ENCODE measurements around the gene ERBIN. TPM values are rescaled to one million over a fixed set of nuclear protein-coding genes. Genes with fewer than 3 reads are reported as not detected.

The ERBIN gene
- total and polyA plus RNA-seq, 10 of the 15 experiments (the other 5 are each of a cell fraction or from before 2014, with no cell fraction given), result 9.5 to 91.1 (median 49.4) TPM

GRCh38 chr5:66118304-66118703 is 191.9 kb downstream of the ERBIN start (continued):
- TF ChIP-seq CTCF (IDR thresholded peaks at IDR 0.05 in 2 of 3, conservative IDR thresholded peaks at IDR 0.05 in 1 of 3; ENCODE audit: control insufficient read depth in 2 of 3, extremely low read depth in 1 of 3, insufficient read depth in 1 of 3, low read depth in 3 of 3, low read length in 3 of 3) (no peak), BACH1 (IDR thresholded peaks at IDR 0.05; ENCODE audit: borderline replicate concordance) (no peak), NFXL1 (IDR thresholded peaks at IDR 0.05; ENCODE audit: borderline replicate concordance) (no peak)

- no peak for TF ChIP-seq CHD2 (IDR thresholded peaks at IDR 0.05; ENCODE audit: borderline replicate concordance, low read depth, low read length)
- no peak for TF ChIP-seq JUNB (IDR thresholded peaks at IDR 0.05)
- no peak for TF ChIP-seq RBBP5 (conservative IDR thresholded peaks at IDR 0.05)
- RAD21 ChIA-PET (ENCODE audit: unreplicated experiment), result no interaction called here
- H4K20me1 ChIP-seq (ENCODE audit: control insufficient read depth, insufficient read depth), result no peaks in the 10 kb centered on the region
- H3K4me1 ChIP-seq (ENCODE audit: control insufficient read depth, insufficient read depth, low read length), result no peaks in the 10 kb centered on the region
- WGBS (ENCODE audit: insufficient coverage, insufficient replicate concordance, low lambda C conversion rate, missing lambda C conversion rate), result 25% methylated on average over 2 of the region's 2 CpGs
- H3K9ac ChIP-seq (ENCODE audit: control insufficient read depth, insufficient read depth, low read length), result no peak overlapping the region
- H3K27me3 ChIP-seq (replicated peaks in 1 of 2; ENCODE audit: control insufficient read depth in 2 of 2, insufficient read depth in 2 of 2, low read length in 1 of 2), result no peaks in the 10 kb centered on the region
- in situ Hi-C loops (cut with MboI) (no loop called here), intact Hi-C loops (cut with micrococcal nuclease; ENCODE audit: unreplicated experiment) (no loop called here)
- ATAC-seq (no peak), FAIRE-seq (no peak), DNase-seq (ENCODE audit: low read depth, low spot score) (no peak)
- no peaks in the 10 kb centered on the region for H3K36me3 ChIP-seq (ENCODE audit: control insufficient read depth in 2 of 2, insufficient read depth in 2 of 2, low read length in 1 of 2)
- no peak overlapping the region for H3K27ac ChIP-seq (ENCODE audit: control insufficient read depth, insufficient read depth)
- CTCF ChIA-PET, result no interaction called here
- POLR2A ChIA-PET, result no interaction called here
- no peak overlapping the region for H3K4me2 ChIP-seq (ENCODE audit: control insufficient read depth, insufficient read depth)
- SMC1A ChIA-PET (ENCODE audit: uncharacterized antibody, unreplicated experiment), result interaction anchor here (0.6 kb wide), 1 partner anchor 56 kb away, joined by 3 read pairs; no protein-coding TSS in a partner anchor
- BruUV-seq (replicated peaks), result no TSS peak
- no peaks in the 10 kb centered on the region for H3K79me2 ChIP-seq (ENCODE audit: control insufficient read depth, insufficient read depth, low read length)
- H2AFZ ChIP-seq (ENCODE audit: control insufficient read depth, low read depth, low read length), result no peak overlapping the region
- H3K9me3 ChIP-seq (replicated peaks; ENCODE audit: control insufficient read depth, insufficient read depth, low read length), result no peaks in the 10 kb centered on the region
- no peak overlapping the region for H3K4me3 ChIP-seq
These were observed 196.1 kb downstream of the ERBIN start for GRCh38 chr5:66122379-66123034.

Measured in GM12878 (cell line).